ENCODE data around the gene OTOP1.

OTOP1 gene

DNA sequence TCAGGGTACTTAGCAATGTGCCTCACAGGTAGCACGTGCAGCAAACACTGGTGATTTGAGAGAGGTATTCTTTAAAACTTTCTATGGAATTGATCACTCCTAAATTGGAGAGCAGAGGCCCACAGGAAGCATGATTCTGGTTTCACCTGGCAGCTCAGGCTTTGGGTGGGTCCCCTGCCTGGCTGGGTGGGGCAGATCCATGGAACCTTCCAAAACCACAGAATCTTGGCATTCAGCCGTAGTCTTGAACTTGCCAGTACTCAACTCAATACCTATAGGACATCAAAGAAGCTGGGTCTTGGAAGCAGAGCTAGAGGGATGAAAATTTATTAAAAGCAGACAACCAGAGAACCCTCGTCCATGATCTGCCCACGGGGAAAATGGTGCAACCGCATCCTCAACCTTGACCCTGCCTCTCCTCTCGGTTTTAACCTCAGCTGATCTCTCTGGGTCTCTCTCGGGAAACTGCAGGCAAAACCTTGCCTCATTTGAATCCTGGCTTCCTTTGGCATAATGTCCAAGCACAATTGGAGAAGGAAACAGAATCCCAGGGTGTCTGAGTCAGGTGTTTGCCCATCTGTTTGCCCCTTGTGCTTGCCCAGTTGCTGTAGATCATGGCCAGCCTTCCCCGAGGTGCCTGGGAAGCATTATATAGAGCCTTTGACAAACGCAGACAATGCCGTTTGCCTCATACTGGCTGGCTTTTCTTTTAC, 22.9 kb downstream of the OTOP1 start:
- ATAC-seq, result no peak
- TF ChIP-seq ESRRG (CRISPR knock-in tag; IDR thresholded peaks at IDR 0.05) (no peak), PPARA (CRISPR knock-in tag; IDR thresholded peaks at IDR 0.05; ENCODE audit: borderline replicate concordance) (no peak), GLIS3 (CRISPR knock-in tag; IDR thresholded peaks at IDR 0.05) (no peak), BACH2 (CRISPR knock-in tag; IDR thresholded peaks at IDR 0.05; ENCODE audit: borderline replicate concordance) (no peak), ZNF565 (CRISPR knock-in tag; conservative IDR thresholded peaks at IDR 0.05; ENCODE audit: low read depth) (no peak), TOX (CRISPR knock-in tag; IDR thresholded peaks at IDR 0.05; ENCODE audit: borderline replicate concordance) (no peak), ZFP3 (CRISPR knock-in tag; IDR thresholded peaks at IDR 0.05) (no peak), SNAI2 (CRISPR knock-in tag; IDR thresholded peaks at IDR 0.05) (no peak), ZC3H10 (CRISPR knock-in tag; IDR thresholded peaks at IDR 0.05) (no peak), ZFP30 (CRISPR knock-in tag; IDR thresholded peaks at IDR 0.05) (no peak), TCF4 (CRISPR knock-in tag; IDR thresholded peaks at IDR 0.05; ENCODE audit: borderline replicate concordance) (no peak), OSR1 (CRISPR knock-in tag; IDR thresholded peaks at IDR 0.05) (no peak)
- TF ChIP-seq, protein P1, sequence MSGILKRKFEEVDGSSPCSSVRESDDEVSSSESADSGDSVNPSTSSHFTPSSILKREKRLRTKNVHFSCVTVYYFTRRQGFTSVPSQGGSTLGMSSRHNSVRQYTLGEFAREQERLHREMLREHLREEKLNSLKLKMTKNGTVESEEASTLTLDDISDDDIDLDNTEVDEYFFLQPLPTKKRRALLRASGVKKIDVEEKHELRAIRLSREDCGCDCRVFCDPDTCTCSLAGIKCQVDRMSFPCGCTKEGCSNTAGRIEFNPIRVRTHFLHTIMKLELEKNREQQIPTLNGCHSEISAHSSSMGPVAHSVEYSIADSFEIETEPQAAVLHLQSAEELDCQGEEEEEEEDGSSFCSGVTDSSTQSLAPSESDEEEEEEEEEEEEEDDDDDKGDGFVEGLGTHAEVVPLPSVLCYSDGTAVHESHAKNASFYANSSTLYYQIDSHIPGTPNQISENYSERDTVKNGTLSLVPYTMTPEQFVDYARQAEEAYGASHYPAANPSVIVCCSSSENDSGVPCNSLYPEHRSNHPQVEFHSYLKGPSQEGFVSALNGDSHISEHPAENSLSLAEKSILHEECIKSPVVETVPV (CRISPR knock-in tag; IDR thresholded peaks at IDR 0.05), result no peak
- TF ChIP-seq, protein P2, sequence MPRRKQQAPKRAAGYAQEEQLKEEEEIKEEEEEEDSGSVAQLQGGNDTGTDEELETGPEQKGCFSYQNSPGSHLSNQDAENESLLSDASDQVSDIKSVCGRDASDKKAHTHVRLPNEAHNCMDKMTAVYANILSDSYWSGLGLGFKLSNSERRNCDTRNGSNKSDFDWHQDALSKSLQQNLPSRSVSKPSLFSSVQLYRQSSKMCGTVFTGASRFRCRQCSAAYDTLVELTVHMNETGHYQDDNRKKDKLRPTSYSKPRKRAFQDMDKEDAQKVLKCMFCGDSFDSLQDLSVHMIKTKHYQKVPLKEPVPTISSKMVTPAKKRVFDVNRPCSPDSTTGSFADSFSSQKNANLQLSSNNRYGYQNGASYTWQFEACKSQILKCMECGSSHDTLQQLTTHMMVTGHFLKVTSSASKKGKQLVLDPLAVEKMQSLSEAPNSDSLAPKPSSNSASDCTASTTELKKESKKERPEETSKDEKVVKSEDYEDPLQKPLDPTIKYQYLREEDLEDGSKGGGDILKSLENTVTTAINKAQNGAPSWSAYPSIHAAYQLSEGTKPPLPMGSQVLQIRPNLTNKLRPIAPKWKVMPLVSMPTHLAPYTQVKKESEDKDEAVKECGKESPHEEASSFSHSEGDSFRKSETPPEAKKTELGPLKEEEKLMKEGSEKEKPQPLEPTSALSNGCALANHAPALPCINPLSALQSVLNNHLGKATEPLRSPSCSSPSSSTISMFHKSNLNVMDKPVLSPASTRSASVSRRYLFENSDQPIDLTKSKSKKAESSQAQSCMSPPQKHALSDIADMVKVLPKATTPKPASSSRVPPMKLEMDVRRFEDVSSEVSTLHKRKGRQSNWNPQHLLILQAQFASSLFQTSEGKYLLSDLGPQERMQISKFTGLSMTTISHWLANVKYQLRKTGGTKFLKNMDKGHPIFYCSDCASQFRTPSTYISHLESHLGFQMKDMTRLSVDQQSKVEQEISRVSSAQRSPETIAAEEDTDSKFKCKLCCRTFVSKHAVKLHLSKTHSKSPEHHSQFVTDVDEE (CRISPR knock-in tag; IDR thresholded peaks at IDR 0.05), result no peak
- TF ChIP-seq, protein P3, sequence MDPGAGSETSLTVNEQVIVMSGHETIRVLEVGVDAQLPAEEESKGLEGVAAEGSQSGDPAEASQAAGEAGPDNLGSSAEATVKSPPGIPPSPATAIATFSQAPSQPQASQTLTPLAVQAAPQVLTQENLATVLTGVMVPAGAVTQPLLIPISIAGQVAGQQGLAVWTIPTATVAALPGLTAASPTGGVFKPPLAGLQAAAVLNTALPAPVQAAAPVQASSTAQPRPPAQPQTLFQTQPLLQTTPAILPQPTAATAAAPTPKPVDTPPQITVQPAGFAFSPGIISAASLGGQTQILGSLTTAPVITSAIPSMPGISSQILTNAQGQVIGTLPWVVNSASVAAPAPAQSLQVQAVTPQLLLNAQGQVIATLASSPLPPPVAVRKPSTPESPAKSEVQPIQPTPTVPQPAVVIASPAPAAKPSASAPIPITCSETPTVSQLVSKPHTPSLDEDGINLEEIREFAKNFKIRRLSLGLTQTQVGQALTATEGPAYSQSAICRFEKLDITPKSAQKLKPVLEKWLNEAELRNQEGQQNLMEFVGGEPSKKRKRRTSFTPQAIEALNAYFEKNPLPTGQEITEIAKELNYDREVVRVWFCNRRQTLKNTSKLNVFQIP (CRISPR knock-in tag; IDR thresholded peaks at IDR 0.05; ENCODE audit: borderline replicate concordance, low read depth), result no peak

DNA sequence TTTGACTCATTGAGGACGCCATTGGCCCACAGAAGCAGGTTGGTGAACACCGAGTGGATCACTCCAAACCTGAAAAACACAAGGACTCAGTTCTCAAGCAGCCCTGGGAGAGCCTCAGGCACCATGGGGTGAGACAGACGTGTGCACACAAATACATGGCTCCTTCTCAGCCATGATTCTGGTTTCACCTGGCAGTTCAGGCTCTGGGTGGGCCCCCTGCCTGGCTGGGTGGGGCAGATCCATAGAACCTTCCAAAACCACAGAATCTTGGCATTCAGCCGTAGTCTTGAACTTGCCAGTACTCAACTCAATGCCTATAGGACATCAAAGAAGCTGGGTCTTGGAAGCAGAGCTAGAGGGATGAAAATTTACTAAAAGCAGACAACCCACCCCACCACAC, 24.2 kb downstream of the OTOP1 start:
- TF ChIP-seq ARNTL (CRISPR knock-in tag; IDR thresholded peaks at IDR 0.05; ENCODE audit: borderline replicate concordance, low read depth) (no peak), BACH2 (CRISPR knock-in tag; IDR thresholded peaks at IDR 0.05; ENCODE audit: borderline replicate concordance) (no peak), ISL1 (CRISPR knock-in tag; IDR thresholded peaks at IDR 0.05) (no peak), TCF4 (CRISPR knock-in tag; IDR thresholded peaks at IDR 0.05; ENCODE audit: borderline replicate concordance) (no peak), ESRRG (CRISPR knock-in tag; IDR thresholded peaks at IDR 0.05) (no peak), ZNF565 (CRISPR knock-in tag; conservative IDR thresholded peaks at IDR 0.05; ENCODE audit: low read depth) (no peak), RARB (CRISPR knock-in tag; IDR thresholded peaks at IDR 0.05) (no peak), ZC3H10 (CRISPR knock-in tag; IDR thresholded peaks at IDR 0.05) (no peak), CSDC2 (CRISPR knock-in tag; IDR thresholded peaks at IDR 0.05) (no peak), ZNF8 (CRISPR knock-in tag; IDR thresholded peaks at IDR 0.05) (no peak), ZFP30 (CRISPR knock-in tag; IDR thresholded peaks at IDR 0.05) (no peak), OSR1 (CRISPR knock-in tag; IDR thresholded peaks at IDR 0.05) (no peak), GLIS3 (CRISPR knock-in tag; IDR thresholded peaks at IDR 0.05) (no peak), SNAI2 (CRISPR knock-in tag; IDR thresholded peaks at IDR 0.05) (no peak), PPARA (CRISPR knock-in tag; IDR thresholded peaks at IDR 0.05; ENCODE audit: borderline replicate concordance) (no peak), ZNF70 (CRISPR knock-in tag; IDR thresholded peaks at IDR 0.05) (no peak)
- TF ChIP-seq, protein P1 (CRISPR knock-in tag; IDR thresholded peaks at IDR 0.05), result no peak
- TF ChIP-seq, protein P2 (CRISPR knock-in tag; IDR thresholded peaks at IDR 0.05), result no peak
- TF ChIP-seq, protein P4, sequence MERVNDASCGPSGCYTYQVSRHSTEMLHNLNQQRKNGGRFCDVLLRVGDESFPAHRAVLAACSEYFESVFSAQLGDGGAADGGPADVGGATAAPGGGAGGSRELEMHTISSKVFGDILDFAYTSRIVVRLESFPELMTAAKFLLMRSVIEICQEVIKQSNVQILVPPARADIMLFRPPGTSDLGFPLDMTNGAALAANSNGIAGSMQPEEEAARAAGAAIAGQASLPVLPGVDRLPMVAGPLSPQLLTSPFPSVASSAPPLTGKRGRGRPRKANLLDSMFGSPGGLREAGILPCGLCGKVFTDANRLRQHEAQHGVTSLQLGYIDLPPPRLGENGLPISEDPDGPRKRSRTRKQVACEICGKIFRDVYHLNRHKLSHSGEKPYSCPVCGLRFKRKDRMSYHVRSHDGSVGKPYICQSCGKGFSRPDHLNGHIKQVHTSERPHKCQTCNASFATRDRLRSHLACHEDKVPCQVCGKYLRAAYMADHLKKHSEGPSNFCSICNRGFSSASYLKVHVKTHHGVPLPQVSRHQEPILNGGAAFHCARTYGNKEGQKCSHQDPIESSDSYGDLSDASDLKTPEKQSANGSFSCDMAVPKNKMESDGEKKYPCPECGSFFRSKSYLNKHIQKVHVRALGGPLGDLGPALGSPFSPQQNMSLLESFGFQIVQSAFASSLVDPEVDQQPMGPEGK (CRISPR knock-in tag; IDR thresholded peaks at IDR 0.05; ENCODE audit: borderline replicate concordance), result no peak
- TF ChIP-seq, protein P3 (CRISPR knock-in tag; IDR thresholded peaks at IDR 0.05; ENCODE audit: borderline replicate concordance, low read depth), result no peak
- no peak for ATAC-seq
